TTC549 (cell line): ENCODE results near the gene FOXC1.

ENCODE experiments used
- FAIRE-seq: peaks from 2 replicates; lab custom pipeline; 2012; peaks lifted over from hg19 to GRCh38; lab: Jason Lieb, UNC

Gene FOXC1

GRCh38 chr6:1600063-1600763 lies 9.5 kb upstream of the FOXC1 start:
- no peak for FAIRE-seq

GRCh38 chr6:1600764-1601157 lies 9.0 kb upstream of the FOXC1 start:
- FAIRE-seq = no peak

GRCh38 chr6:1601158-1602048 lies 8.3 kb upstream of the FOXC1 start:
- FAIRE-seq = no peak

GRCh38 chr6:1602049-1602713 lies 7.5 kb upstream of the FOXC1 start:
- no peak for FAIRE-seq

GRCh38 chr6:1603708-1604107 lies 6.0 kb upstream of the FOXC1 start:
- FAIRE-seq = no peak

DNA sequence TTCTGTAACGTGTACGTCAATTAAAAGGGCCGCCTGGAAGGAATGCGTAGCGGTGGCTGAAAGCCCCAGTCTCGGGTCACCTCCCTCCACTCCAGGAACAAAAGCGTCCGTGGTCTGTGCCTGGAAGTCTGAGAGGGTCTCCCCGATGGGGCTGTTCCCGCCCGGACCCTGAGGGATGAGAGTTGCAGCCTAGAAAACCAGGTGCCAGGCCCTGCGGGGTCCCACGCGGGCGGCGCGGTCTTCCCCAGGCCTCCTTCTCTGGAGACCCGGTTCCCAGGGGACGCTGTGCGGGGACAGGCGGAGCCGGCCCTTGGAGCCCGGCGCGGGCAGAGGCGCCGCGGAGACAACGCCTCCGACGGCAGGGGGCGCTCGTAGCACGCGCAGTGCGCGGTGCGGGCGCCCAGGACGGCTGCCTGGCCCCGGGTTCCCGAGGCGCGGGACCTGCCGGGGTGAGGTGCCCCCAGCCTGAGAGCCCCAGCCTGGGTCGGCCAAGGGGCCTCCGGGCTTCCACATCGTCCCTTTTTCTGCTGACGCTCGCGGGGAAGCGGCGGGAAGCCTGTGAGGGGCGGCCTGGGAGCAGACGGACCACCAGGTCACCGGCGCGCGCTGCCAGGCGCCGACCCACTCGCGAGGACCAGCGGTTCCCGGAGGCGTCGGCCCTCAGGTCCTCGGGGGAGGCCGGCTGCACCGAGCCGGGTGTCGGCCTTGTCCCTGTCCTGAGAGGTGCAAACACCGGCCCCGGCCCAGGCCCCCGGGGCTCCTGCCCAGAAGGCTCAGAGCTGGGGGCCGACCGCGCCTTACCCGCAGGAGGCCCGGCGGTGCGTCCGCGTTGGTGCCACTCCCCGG lies 5.3 kb upstream of the FOXC1 start:
- FAIRE-seq = no peak

DNA sequence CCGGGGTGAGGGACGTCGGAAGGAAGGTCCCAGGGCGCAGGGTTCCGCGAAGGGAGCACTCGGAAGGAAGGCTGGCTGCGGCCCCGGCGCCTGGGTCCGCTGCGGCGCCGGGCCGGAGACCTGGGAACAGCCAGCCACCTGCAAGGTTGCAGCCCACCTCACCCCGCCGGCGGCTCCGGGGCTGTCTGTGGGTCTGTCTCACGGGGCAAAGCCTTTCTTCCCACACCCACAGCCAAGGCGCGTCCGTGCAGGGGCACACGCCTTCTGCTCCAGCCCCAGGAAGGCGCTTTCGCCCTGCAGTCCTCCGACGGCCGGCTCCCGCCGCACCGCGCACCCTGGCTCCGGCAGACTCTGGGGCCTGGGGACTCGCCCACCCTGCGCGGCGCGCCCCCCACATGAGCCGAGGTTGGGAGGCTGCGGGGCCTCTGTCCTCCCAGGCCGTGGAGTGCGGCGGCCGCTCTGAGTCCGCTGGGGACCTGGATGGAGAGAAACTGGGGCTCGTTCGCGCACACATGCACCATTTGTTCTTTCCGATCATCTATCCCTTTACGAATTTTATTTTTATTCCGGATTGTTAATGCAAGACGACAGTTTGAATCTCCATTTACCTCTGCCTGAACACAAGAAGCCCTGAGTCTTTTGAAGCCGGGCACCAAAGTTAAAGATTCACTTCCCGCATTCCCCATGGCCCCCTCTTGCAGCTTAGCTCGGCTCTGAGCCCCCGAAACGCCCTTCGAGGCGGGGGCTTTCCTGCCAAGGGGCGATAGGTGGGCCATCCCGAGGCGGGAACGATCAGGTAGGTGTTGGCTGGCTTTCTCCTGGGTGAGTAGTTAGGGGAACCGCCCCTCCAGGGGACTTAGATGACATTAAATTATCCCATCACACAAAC lies 4.5 kb upstream of the FOXC1 start:
- FAIRE-seq = no peak

GRCh38 chr6:1605893-1606779 lies 3.6 kb upstream of the FOXC1 start:
- no peak for FAIRE-seq

DNA sequence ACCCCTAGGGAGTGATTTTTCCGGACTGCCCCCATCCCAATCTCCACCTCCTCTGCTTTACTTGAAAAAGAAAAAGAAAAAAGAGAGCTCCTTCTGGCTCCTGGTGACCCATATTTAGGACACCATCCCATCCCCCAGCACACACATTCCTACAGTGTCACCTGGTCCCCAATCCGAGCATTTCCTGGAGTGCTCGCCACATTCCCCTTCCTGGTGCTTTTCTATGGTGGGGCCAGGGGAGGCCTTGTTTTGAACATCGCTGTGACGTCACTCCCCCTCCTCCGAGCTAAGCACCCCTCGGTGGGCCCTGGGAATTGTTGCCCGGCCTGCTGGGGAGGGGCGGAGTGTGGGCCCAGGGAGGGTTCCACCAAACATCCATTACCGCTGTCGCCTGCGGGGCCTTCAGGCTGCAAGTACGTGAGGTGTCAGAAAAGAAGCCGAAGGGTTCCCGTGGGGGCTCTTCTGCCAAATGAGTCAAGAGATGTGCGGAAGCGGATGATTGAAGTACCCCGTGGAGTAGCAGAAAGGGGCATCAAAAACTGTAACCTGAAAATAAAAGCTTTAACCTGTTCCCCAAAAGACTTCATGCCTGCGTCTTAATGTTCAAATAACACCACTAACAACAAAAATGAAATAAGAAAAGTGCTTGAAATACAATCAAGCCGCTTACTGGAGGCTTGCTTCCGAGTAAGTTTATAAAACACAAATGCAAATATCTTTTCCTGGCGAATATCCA lies 2.8 kb upstream of the FOXC1 start:
- FAIRE-seq = no peak

DNA sequence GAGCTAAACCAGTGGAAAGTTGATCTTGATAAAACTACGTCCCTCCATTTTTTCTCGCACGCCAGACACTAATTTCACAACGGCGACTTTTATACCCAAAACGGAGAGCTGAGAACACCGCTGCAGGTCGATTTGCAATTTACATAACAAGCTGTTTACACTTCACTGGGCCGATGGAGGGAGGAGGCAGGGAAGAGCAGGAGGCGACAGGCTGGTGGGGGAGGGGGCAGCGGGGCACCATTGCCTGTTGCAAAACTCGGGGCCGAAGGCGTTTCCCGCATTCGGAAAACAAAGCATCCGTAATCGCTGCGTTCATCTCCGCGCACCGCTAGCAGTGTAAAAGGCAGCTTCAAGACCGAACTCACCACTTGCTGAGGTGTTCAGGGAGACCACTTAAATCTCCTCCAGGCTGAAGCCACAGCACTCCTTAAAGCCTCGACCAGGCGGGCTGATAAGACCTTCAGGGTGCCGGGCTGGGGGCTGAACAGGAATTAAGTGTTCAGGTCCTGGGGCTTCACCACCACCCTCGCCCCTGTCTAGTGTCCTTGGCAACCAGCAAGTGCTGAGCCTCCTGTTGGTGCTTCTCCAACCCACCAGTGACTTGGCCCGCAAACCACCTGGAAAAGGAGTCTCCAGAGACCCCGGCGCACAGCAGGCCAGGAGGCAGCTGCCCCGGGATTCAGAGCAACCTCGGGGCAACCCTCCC lies 2.0 kb upstream of the FOXC1 start:
- FAIRE-seq = no peak

DNA sequence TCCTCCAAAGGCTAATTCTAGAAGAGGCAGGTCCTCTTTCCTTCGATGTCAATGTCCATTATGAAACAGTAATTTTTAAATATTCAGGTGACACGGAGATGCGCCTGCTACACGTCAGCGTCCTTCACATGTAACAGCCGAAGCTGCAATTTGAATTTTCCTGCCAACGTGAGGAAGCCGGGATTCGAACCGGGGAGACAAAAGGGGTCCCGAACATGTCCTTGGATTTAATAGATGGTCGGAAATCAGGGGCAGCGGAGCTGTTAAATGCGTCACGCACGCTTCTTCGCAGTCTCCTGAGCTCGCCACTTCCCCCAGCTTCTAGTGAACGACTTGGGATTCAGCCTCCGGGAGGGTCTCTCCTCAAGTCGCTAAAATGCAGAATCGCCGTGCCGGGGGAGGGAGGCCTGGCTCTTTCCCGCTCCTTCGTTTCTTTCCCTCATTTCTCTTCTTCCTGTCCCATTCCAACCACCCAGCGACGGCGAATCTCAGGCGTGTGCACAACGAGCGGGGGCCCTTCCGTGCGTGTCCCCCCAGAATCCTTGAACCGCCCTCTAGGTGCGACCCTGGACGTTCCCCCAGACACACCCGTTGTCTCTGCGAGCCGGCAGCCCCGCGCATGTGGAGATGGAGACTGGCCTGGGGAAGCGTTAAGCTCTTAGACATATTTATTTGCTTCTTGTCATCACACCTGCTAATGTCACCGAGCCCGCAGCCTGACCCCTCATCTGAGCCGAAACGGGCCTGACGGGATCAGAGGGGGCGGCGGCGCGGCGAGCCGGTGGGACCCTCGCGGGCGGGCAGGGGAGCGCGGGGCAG lies 1.3 kb upstream of the FOXC1 start:
- FAIRE-seq = no peak

DNA sequence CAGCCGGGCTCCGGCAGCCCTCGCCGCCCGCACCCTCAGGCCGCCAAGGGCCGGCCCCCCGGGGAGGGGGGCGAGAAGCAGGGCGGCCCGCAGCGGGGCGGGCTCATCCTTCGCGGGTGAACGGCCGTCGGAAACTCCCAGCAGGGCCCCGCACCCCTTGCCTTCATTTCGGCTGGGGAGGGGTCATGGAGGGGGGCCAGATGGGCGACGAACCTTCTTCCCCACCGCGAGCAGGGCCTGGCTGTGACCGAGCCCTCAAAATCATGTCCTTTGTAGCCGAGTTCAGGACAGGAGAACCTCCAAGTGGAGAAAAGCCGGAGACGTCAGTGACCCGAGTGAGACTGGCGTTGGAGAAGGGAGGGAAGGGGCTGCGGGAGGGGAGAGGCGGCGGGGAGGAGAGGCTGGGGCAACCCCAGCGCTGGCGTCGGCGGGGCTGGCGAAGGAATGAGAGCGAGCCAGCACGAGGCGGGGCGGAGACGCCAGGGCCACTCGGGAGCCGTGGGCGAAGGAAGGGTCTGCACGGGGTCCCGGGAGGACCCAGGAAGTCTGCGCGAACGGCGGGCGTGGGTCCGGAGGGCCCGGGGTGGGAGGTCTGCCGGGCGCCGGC lies 571 bp upstream of the FOXC1 start:
- FAIRE-seq = no peak

DNA sequence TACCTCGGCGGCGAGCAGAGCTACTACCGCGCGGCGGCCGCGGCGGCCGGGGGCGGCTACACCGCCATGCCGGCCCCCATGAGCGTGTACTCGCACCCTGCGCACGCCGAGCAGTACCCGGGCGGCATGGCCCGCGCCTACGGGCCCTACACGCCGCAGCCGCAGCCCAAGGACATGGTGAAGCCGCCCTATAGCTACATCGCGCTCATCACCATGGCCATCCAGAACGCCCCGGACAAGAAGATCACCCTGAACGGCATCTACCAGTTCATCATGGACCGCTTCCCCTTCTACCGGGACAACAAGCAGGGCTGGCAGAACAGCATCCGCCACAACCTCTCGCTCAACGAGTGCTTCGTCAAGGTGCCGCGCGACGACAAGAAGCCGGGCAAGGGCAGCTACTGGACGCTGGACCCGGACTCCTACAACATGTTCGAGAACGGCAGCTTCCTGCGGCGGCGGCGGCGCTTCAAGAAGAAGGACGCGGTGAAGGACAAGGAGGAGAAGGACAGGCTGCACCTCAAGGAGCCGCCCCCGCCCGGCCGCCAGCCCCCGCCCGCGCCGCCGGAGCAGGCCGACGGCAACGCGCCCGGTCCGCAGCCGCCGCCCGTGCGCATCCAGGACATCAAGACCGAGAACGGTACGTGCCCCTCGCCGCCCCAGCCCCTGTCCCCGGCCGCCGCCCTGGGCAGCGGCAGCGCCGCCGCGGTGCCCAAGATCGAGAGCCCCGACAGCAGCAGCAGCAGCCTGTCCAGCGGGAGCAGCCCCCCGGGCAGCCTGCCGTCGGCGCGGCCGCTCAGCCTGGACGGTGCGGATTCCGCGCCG lies 994 bp downstream of the FOXC1 start:
- no peak for FAIRE-seq

- FAIRE-seq = no peak
Observed at GRCh38 chr6:1611322-1611571, 1.5 kb downstream of the FOXC1 start.

- FAIRE-seq = no peak
Observed at GRCh38 chr6:1611572-1612298, 2.0 kb downstream of the FOXC1 start.

- no peak for FAIRE-seq
Observed at GRCh38 chr6:1612299-1612973, 2.7 kb downstream of the FOXC1 start.
